Bladder microvascular endothelial cell (primary cell): ENCODE measurements around the gene CDK5RAP1. TPM values are rescaled to one million over a fixed set of nuclear protein-coding genes. Genes with fewer than 3 reads are reported as not detected.

Source experiments
- total RNA-seq: library from RNA; depleted of rRNA; stranded (reverse); fragments of >200 nt; gene quantifications from 2 replicates; pipeline ENCODE4 v1.2.3, GENCODE V29; 2014

The CDK5RAP1 gene, protein sequence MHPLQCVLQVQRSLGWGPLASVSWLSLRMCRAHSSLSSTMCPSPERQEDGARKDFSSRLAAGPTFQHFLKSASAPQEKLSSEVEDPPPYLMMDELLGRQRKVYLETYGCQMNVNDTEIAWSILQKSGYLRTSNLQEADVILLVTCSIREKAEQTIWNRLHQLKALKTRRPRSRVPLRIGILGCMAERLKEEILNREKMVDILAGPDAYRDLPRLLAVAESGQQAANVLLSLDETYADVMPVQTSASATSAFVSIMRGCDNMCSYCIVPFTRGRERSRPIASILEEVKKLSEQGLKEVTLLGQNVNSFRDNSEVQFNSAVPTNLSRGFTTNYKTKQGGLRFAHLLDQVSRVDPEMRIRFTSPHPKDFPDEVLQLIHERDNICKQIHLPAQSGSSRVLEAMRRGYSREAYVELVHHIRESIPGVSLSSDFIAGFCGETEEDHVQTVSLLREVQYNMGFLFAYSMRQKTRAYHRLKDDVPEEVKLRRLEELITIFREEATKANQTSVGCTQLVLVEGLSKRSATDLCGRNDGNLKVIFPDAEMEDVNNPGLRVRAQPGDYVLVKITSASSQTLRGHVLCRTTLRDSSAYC
- 16.4 and 22.8 TPM in 2 replicates for total RNA-seq

DNA sequence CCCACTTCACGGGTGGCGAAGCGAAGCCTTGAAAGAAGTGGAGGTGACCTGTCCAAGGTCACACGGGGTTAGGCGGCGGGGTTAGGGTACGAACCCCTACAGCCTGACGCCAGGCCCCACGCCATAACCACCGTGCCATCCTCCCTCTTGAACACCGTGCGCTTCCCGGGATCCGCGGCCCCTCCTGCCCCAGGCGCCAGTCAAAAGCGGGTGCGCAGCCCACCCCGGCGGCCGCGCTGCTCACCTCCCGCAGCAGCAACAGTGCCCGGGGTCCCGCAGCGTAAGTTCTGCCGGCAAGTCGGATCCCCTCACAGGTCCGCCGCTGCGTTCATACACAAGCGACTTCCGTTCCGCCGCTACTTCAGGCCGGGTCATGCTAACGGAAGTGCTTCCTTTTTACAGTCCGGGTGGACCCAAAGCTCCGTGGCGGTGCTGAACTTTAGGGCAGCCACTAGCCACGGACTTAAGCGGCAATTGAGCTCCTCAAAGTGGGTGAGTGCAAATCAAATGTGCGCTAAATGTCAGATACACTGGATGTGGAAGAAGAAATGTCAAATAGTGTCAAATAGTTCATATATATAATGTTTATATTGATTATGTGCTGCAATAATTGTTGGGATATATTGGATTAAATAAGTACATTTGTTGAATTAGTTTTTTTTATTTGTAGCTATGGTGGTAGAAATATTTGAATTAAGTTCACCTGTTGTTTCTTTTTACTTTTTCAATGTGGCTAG lies at the start of gene CDK5RAP1:
CDK5RAP1 (minus strand) TSS at position 336 of the 737 bp plus-strand sequence. CDS start 4,455 bp downstream, outside the sequence.

GRCh38 chr20:33443512-33444239 lies 42.4 kb upstream of the CDK5RAP1 start, which contains the start of gene SNTA1:
Gene SNTA1 (minus strand): TSS chr20:33443763. CDS start chr20:33443620, 143 bp downstream.

Other genes starting within 250 kb of the CDK5RAP1 start
- not detected in 2 replicates for gene BPIFA2, start 233.4 kb downstream of the CDK5RAP1 start, total RNA-seq
- not detected in 2 replicates for gene BPIFA3, start 184.2 kb downstream of the CDK5RAP1 start, total RNA-seq
- gene BPIFA1, start 165.5 kb downstream of the CDK5RAP1 start, total RNA-seq: not detected in 2 replicates
- gene BPIFB1, start 118.3 kb downstream of the CDK5RAP1 start, total RNA-seq: not detected in 2 replicates
- 4.3 and 4.9 TPM in 2 replicates for gene SNTA1, start 42.2 kb upstream of the CDK5RAP1 start, total RNA-seq
- gene CBFA2T2, start 88.6 kb upstream of the CDK5RAP1 start, total RNA-seq: 2.3 and 6.1 TPM in 2 replicates